GM12878 (cell line): ENCODE measurements around the gene KCNN1. TPM values are rescaled to one million over a fixed set of nuclear protein-coding genes. Genes with fewer than 3 reads are reported as not detected.

ENCODE experiments used
- BCL11A ChIP-seq: IDR thresholded peaks from 2 replicates; pipeline ENCODE4 v1.6.1; 2011; ENCODE audit warnings: low read depth, low read length
- CEBPZ ChIP-seq: fragments of 150-350 bp; IDR thresholded peaks from 2 replicates; pipeline ENCODE4 v1.6.1; 2016; ENCODE audit warnings: low read depth, low read length
- RAD51 ChIP-seq: fragments of 450-650 bp; IDR thresholded peaks from 2 replicates; pipeline ENCODE4 v1.6.1; 2016; ENCODE audit warnings: moderate library complexity, mild to moderate bottlenecking, inconsistent platforms
- RELB ChIP-seq: fragments of 450-650 bp; IDR thresholded peaks from 2 replicates; pipeline ENCODE4 v1.6.1; 2017; ENCODE audit warnings: low read depth, mild to moderate bottlenecking, moderate library complexity
- TCF7 ChIP-seq: IDR thresholded peaks from 2 replicates; pipeline ENCODE4 v1.6.1; 2014; ENCODE audit warnings: antibody characterized with exemption, borderline replicate concordance
- polyA plus RNA-seq, 11 experiments: library from polyadenylated mRNA; depleted of rRNA in 4 of 11; unstranded in 6 of 11; stranded (reverse) in 5 of 11; fragments of >200 nt; fragmentation: Nextera tagmentation in 4 of 11; fragmentation: Illumina TruSeq in 1 of 11; extraction: Ambion mirVana in 4 of 11; extraction: Trizol in 1 of 11; gene quantifications; 1 replicate in 1 of 11; 2 replicates in 10 of 11; pipeline versions ENCODE4 v1.2.1 to v1.2.3, GENCODE V29; 2011 to 2016; ENCODE audit warnings: inconsistent platforms in 2 of 11, missing spikeins in 2 of 11, low read depth in 1 of 11
- total RNA-seq, 4 experiments: library from RNA; depleted of rRNA in 3 of 4; stranded (reverse); fragments of >200 nt in 3 of 4; fragmentation: Illumina TruSeq in 1 of 4; extraction: Trizol in 1 of 4; gene quantifications; 2 replicates each; pipeline versions ENCODE4 v1.2.1 to v1.2.3, GENCODE V29; 2013 to 2021
- TF ChIP-seq, protein P1 (sequence below): fragments of 450-650 bp; formaldehyde crosslinking; IDR thresholded peaks from 2 replicates; pipeline ENCODE4 v1.4.0; 2020; ENCODE audit warnings: mild to moderate bottlenecking, moderate library complexity

The KCNN1 gene
- total and polyA plus RNA-seq, 10 of the 15 experiments (the other 5 are each of a cell fraction or from before 2014, with no cell fraction given) = 0.02 to 0.95 (median 0.16) TPM; not detected in 1

DNA sequence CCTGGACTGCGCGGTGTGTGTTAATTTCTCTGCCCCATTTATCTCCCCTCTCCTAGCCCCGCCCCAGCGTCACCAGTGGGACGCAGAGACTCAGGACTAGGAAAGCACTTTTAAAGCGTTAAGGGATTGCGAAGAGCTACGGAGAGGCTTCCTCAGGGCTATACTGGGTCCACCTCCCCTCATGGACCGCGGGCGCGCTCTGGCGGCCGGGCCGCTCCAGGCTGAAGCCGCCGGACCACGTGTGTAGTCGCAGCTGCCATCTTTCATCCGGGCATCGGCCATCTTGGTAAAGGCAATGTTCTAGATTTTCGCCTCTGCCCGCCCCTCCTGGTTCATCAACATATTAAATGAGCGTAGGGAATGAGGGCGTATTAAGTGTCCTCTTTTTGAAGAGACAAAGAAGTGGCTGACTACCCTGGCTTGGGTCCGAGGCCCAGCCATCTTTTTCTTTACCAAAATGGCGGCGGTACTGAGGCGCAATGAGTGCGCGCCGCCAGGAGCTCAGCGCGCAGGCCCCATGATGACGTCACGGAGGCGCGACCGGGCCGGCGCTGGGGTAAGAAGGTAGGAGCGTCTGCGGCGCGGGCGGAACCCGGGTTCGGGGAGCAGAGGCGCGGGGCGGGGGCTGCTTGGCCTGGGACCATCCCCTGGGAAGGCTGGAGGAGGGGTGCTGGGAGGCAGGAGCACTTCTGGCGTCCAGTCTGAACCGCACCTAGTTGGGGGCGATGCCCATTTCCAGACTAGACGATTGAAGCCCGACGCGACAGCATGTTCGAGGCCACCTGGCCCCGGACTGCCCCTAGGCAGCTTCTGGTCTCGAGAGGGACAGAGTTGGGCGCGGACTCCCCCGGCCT is 34.2 kb upstream of the KCNN1 start, which contains the start of gene CCDC124 (continued):
- TF ChIP-seq, protein P1, sequence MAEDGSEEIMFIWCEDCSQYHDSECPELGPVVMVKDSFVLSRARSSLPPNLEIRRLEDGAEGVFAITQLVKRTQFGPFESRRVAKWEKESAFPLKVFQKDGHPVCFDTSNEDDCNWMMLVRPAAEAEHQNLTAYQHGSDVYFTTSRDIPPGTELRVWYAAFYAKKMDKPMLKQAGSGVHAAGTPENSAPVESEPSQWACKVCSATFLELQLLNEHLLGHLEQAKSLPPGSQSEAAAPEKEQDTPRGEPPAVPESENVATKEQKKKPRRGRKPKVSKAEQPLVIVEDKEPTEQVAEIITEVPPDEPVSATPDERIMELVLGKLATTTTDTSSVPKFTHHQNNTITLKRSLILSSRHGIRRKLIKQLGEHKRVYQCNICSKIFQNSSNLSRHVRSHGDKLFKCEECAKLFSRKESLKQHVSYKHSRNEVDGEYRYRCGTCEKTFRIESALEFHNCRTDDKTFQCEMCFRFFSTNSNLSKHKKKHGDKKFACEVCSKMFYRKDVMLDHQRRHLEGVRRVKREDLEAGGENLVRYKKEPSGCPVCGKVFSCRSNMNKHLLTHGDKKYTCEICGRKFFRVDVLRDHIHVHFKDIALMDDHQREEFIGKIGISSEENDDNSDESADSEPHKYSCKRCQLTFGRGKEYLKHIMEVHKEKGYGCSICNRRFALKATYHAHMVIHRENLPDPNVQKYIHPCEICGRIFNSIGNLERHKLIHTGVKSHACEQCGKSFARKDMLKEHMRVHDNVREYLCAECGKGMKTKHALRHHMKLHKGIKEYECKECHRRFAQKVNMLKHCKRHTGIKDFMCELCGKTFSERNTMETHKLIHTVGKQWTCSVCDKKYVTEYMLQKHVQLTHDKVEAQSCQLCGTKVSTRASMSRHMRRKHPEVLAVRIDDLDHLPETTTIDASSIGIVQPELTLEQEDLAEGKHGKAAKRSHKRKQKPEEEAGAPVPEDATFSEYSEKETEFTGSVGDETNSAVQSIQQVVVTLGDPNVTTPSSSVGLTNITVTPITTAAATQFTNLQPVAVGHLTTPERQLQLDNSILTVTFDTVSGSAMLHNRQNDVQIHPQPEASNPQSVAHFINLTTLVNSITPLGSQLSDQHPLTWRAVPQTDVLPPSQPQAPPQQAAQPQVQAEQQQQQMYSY = no peak
- TF ChIP-seq RELB (peak; percentile 88), RAD51 (peak; percentile 95), BCL11A (no peak), CEBPZ (no peak), TCF7 (no peak)
- TF ChIP-seq, all 136 proteins: peak for 66
